Upper lobe of right lung (tissue), 1 donor: ENCODE data around the gene CSMD2. TPM values are rescaled to one million over a fixed set of nuclear protein-coding genes. Genes with fewer than 3 reads are reported as not detected.

Experiments used
- ATAC-seq: fragments of 200-7000 bp; cut with Tn5 transposase; one replicate; pipeline ENCODE4 v1.9.1; 2020; ENCODE audit warnings: mild to moderate bottlenecking, moderate library complexity
- DNase-seq: peaks from one replicate; pipeline ENCODE4 v3.0.0-alpha.2; 2020
- H3K27ac ChIP-seq: fragments of 200-600 bp; one replicate; pipeline ENCODE4 v1.8.0; 2022
- H3K27me3 ChIP-seq: fragments of 200-600 bp; one replicate; pipeline ENCODE4 v1.8.0; 2022; ENCODE audit warnings: mild to moderate bottlenecking
- H3K36me3 ChIP-seq: fragments of 200-600 bp; one replicate; pipeline ENCODE4 v1.8.0; 2022
- H3K4me1 ChIP-seq: fragments of 200-600 bp; one replicate; pipeline ENCODE4 v1.8.0; 2022
- H3K4me3 ChIP-seq: fragments of 200-600 bp; one replicate; pipeline ENCODE4 v1.8.0; 2022; ENCODE audit warnings: mild to moderate bottlenecking
- H3K9me3 ChIP-seq: fragments of 200-600 bp; one replicate; pipeline ENCODE4 v1.8.0; 2022
- intact Hi-C: fragments of 100-400 bp; cut with DNase I; formaldehyde crosslinking; loops from one replicate; pipeline ENCODE4 v1.11.0; 2022
- total RNA-seq: library from RNA; stranded (reverse); fragmentation: NEBNext Ultra II Directional; extraction: Animal tissue kit (Norgen Biotek cat#: 25700); gene quantifications from one replicate; pipeline ENCODE4 v1.2.1, GENCODE V29; 2021
- TF ChIP-seq, protein P1 (sequence below): fragments of 200-600 bp; IDR thresholded peaks from one replicate; pipeline ENCODE4 v1.8.0; 2022; ENCODE audit warnings: antibody characterized with exemption
- donor health status: DM: no; HTN: yes; CAD: no; lungs with severe emphysema.

The CSMD2 gene
- total RNA-seq, 1 donor from 2014 or later: 0.67 TPM

DNA sequence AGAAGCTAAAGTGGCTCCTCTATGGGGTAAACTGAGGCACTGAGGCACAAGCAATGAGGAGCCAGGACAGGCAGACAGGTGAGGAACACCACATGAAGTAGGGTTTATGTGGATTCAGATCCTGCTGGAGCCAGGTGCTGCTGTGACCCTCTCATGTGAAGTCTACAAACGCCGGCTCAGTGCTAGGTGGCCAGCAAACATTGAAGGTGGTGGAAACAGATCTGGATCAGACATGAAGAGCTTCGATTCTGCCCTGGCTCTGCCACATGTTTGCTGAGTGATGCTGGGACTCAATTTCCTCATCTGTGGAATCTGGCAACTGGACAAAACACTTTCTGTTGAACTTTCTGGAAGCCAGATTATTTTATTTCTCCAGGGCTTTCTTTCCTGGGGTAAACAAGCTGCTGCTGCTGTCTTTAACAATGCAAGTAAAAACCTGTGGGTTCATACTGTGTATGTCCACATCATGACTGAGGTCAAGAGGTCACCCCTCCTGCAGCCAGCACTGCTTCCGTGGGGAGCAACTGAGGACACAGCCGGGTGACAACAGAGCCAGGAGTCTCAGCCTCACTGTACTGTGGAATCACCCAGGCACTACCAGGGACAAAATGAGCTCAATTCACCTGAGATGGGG is 267.8 kb downstream of the CSMD2 start:
- TF ChIP-seq, protein P1, sequence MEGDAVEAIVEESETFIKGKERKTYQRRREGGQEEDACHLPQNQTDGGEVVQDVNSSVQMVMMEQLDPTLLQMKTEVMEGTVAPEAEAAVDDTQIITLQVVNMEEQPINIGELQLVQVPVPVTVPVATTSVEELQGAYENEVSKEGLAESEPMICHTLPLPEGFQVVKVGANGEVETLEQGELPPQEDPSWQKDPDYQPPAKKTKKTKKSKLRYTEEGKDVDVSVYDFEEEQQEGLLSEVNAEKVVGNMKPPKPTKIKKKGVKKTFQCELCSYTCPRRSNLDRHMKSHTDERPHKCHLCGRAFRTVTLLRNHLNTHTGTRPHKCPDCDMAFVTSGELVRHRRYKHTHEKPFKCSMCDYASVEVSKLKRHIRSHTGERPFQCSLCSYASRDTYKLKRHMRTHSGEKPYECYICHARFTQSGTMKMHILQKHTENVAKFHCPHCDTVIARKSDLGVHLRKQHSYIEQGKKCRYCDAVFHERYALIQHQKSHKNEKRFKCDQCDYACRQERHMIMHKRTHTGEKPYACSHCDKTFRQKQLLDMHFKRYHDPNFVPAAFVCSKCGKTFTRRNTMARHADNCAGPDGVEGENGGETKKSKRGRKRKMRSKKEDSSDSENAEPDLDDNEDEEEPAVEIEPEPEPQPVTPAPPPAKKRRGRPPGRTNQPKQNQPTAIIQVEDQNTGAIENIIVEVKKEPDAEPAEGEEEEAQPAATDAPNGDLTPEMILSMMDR: no peak
- Histone ChIP-seq H3K9me3 (no peaks in the 10 kb centered on the region), H3K27ac (no peak overlapping the region), H3K27me3 (no peaks in the 10 kb centered on the region), H3K4me1 (peaks cover 6% of the 10 kb centered on the region), H3K4me3 (no peak overlapping the region), H3K36me3 (no peaks in the 10 kb centered on the region)
- ATAC-seq (no peak), DNase-seq (no peak)
- intact Hi-C loops: no loop called here

- no peak for ATAC-seq
- peaks cover 6% of the 10 kb centered on the region for H3K4me1 ChIP-seq
- intact Hi-C loops: no loop called here
Measured at GRCh38 chr1:33895976-33896375, 269.1 kb downstream of the CSMD2 start.

DNA sequence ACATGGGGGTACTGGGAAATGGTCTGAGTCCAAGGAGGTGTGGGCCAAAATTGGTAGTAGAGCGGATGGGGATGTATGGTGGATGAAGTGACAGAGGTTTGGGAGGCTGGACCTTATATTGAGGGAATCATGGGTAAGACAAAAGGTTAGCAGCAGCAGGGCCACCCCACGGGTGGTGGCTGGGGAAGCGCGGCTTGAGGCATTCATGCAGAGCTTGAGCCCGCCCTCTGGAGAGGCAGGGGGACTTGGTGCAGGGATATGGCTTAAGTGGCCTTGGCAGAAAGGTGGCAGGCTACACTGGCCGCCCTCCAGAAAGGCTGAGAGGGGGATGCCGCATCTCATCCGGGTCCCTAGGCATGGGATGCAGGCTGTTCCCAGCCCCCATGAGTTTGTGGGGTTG is 269.6 kb downstream of the CSMD2 start:
- no peaks in the 10 kb centered on the region for H3K9me3 ChIP-seq
- TF ChIP-seq, protein P1: no peak
- no peaks in the 10 kb centered on the region for H3K36me3 ChIP-seq
- no peak overlapping the region for H3K27ac ChIP-seq
- ATAC-seq (no peak), DNase-seq (no peak)
- intact Hi-C loops: no loop called here
- no peak overlapping the region for H3K4me3 ChIP-seq
- no peaks in the 10 kb centered on the region for H3K27me3 ChIP-seq
- H3K4me1 ChIP-seq: peaks cover 6% of the 10 kb centered on the region

More at GRCh38 chr1:33895976-33896375, 269.1 kb downstream of the CSMD2 start:
- TF ChIP-seq, protein P1: no peak
- H3K4me3 ChIP-seq: no peak overlapping the region
- H3K27ac ChIP-seq: no peak overlapping the region
- no peak for DNase-seq
- H3K9me3 ChIP-seq: no peaks in the 10 kb centered on the region
- no peaks in the 10 kb centered on the region for H3K36me3 ChIP-seq
- H3K27me3 ChIP-seq: no peaks in the 10 kb centered on the region

DNA sequence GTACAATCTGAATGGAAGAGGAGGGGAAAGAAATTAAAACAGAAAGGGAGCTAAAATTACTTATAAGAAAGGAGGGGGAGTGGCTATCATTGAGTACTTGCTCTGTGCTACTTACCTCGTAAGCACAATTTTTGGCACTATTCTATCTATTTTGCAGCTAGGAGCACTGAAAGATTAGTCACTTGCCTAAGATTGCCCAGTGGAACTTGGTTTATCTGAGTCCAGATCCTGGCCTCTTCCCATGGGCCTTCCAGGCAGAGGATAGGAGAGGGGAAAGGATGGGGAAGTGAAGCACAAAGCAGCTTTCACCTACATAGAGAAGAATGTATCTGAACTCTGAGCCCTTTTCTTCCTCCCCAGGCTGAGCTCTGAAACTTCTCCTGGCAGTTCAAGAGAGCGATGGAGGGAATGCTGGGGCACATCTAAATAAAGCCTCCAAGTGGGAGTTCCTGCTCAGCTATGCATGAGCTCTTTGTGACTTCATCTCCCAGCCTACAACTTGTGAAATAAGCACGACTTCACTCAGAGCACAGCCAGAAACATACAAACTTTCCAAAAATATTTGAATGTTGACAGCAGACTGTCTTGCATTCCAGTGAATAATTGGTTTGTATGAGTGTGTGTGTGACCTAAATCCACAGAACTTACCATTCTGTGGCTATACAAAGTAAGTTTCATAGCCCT is 271.7 kb downstream of the CSMD2 start:
- intact Hi-C loops: no loop called here
- H3K4me3 ChIP-seq: no peak overlapping the region
- DNase-seq (no peak), ATAC-seq (no peak)
- no peaks in the 10 kb centered on the region for H3K36me3 ChIP-seq
- H3K27me3 ChIP-seq: no peaks in the 10 kb centered on the region
- H3K9me3 ChIP-seq: no peaks in the 10 kb centered on the region
- TF ChIP-seq, protein P1: no peak
- H3K4me1 ChIP-seq: peaks cover 6% of the 10 kb centered on the region
- H3K27ac ChIP-seq: no peak overlapping the region

DNA sequence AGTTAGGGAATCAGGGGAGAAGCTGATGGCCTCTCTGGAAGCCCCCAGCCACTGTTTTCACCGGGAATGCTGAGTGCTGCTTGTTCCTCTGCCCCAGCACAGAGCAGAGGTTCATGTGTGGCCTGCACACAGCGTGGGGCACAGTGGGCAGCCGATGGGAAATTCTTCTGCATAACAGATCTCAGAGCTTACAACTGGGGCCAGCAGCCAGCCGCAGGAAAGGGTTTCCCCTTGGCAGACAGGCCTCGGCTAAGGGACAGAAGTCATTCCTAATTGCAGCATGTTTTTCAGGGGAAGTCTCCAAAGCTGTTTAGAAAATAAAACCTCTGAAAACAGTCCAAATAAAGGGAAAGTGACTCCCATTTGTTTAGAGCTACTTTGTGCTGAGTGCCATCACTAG is 278.5 kb downstream of the CSMD2 start:
- intact Hi-C loops: no loop called here
- DNase-seq: no peak
- no peak for ATAC-seq

More for the DNA sequence above, 278.5 kb downstream of the CSMD2 start:
- Histone ChIP-seq H3K9me3 (no peaks in the 10 kb centered on the region), H3K4me3 (no peak overlapping the region), H3K36me3 (no peaks in the 10 kb centered on the region), H3K4me1 (no peaks in the 10 kb centered on the region), H3K27me3 (peaks cover under 1% of the 10 kb centered on the region), H3K27ac (no peak overlapping the region)
- TF ChIP-seq, protein P1: no peak
